Testis (tissue), 2 donors: ENCODE results near the gene FGF4.

Source experiments
- CTCF ChIP-seq, 3 experiments: fragments of 450-650 bp in 2 of 3; fragments of 200-600 bp in 1 of 3; sonication (generic) in 1 of 3; IDR thresholded peaks; one replicate each; pipeline ENCODE4 v1.5.1; 2016 to 2019; ENCODE audit warnings: antibody characterized with exemption in 3 of 3, mild to moderate bottlenecking in 2 of 3, moderate library complexity in 1 of 3
- POLR2A ChIP-seq: fragments of 450-650 bp; IDR thresholded peaks from one replicate; pipeline ENCODE4 v1.6.1; 2017; ENCODE audit warnings: antibody characterized with exemption, mild to moderate bottlenecking, moderate library complexity

- TF ChIP-seq CTCF (IDR thresholded peaks at IDR 0.05) (no peak), POLR2A (no peak)
Measured at GRCh38 chr11:69787457-69787856, 12.3 kb upstream of the FGF4 start.
